CD4-positive, CD25-positive, alpha-beta regulatory T cell (primary cell): ENCODE results near the gene PTPN5. TPM values are rescaled to one million over a fixed set of nuclear protein-coding genes. Genes with fewer than 3 reads are reported as not detected.

ENCODE experiments used
- ATAC-seq, 2 donors: fragments of 150-1000 bp; cut with Tn5 transposase; one replicate each; pipeline ENCODE4 v1.10.0; 2021; ENCODE audit warnings: low read depth in 2 of 2, moderate number of reproducible peaks in 2 of 2, moderate library complexity in 1 of 2
- DNase-seq, 3 donors: peaks; one replicate each; pipeline versions ENCODE4 v3.0.0 to v3.0.0-alpha.2; 2012 to 2022; ENCODE audit warnings: mixed read lengths in 1 of 3
- H3K27ac ChIP-seq: one replicate; pipeline ENCODE4 v1.7.0; 2013; ENCODE audit warnings: mild to moderate bottlenecking, low read length; ENCODE audit not compliant: insufficient read depth, poor library complexity, severe bottlenecking
- H3K27me3 ChIP-seq: one replicate; pipeline ENCODE4 v1.7.0; 2013; ENCODE audit warnings: low read length; ENCODE audit not compliant: control insufficient read depth, insufficient read depth
- H3K36me3 ChIP-seq: one replicate; pipeline ENCODE4 v1.7.0; 2013; ENCODE audit warnings: mild to moderate bottlenecking, low read length, moderate library complexity; ENCODE audit not compliant: control insufficient read depth, insufficient read depth
- H3K4me1 ChIP-seq: 2 replicates; pipeline ENCODE4 v1.7.0; 2013; ENCODE audit warnings: mild to moderate bottlenecking, low read length; ENCODE audit not compliant: insufficient read depth, control insufficient read depth, poor library complexity, severe bottlenecking
- H3K4me3 ChIP-seq: one replicate; pipeline ENCODE4 v1.7.0; 2013; ENCODE audit warnings: low read depth, mild to moderate bottlenecking, low read length, moderate library complexity
- H3K9me3 ChIP-seq, 2 experiments: 1 replicate in 1 of 2; 2 replicates in 1 of 2; pipeline ENCODE4 v1.7.0; 2013; ENCODE audit warnings: low read length in 2 of 2, mild to moderate bottlenecking in 1 of 2, moderate library complexity in 1 of 2; ENCODE audit not compliant: control insufficient read depth in 2 of 2
- H3K27ac Mint-ChIP-seq, 3 donors: one replicate each; pipeline ENCODE4 v1.8.0; 2020 to 2022; ENCODE audit warnings: mild to moderate bottlenecking in 3 of 3, mixed read lengths in 3 of 3, moderate library complexity in 2 of 3
- H3K27me3 Mint-ChIP-seq: one replicate; pipeline ENCODE4 v1.8.0; 2022; ENCODE audit warnings: mild to moderate bottlenecking, mixed read lengths
- H3K36me3 Mint-ChIP-seq: one replicate; pipeline ENCODE4 v1.8.0; 2020; ENCODE audit warnings: mixed read lengths
- H3K4me1 Mint-ChIP-seq, 4 donors: one replicate each; pipeline ENCODE4 v1.8.0; 2020 to 2022; ENCODE audit warnings: mixed read lengths in 4 of 4, mild to moderate bottlenecking in 1 of 4
- H3K4me3 Mint-ChIP-seq, 4 donors: one replicate each; pipeline ENCODE4 v1.8.0; 2020 to 2022; ENCODE audit warnings: mild to moderate bottlenecking in 4 of 4, mixed read lengths in 4 of 4, moderate library complexity in 3 of 4
- H3K9me3 Mint-ChIP-seq, 7 donors: one replicate each; pipeline ENCODE4 v1.8.0; 2020 to 2022; ENCODE audit warnings: mixed read lengths in 7 of 7, mild to moderate bottlenecking in 3 of 7, moderate library complexity in 2 of 7
- polyA plus RNA-seq, 4 donors: library from polyadenylated mRNA; unstranded; fragments of 300-500 nt; fragmentation: Illumina TruSeq; gene quantifications; one replicate each; pipeline ENCODE4 v1.2.3, GENCODE V29; 2021
- total RNA-seq: library from RNA; stranded (reverse); gene quantifications from one replicate; pipeline ENCODE4 v1.2.3, GENCODE V29; 2022

Gene PTPN5
- total and polyA plus RNA-seq, 5 donors from 2014 or later, result not detected

- H3K36me3 ChIP-seq, result no peaks in the 10 kb centered on the region
- H3K4me3 ChIP-seq, result no peak overlapping the region
- no peaks in the 10 kb centered on the region for H3K9me3 ChIP-seq
- Mint-ChIP-seq H3K36me3 (no peaks in the 10 kb centered on the region), H3K27ac (no peak overlapping the region), H3K27me3 (peaks cover 30% of the 10 kb centered on the region), H3K4me3 (no peak overlapping the region), H3K9me3 (no peaks in the 10 kb centered on the region), H3K4me1 (no peaks in the 10 kb centered on the region)
- H3K4me1 ChIP-seq, result no peaks in the 10 kb centered on the region
- no peak for ATAC-seq
- no peak for DNase-seq
- no peak overlapping the region for H3K27ac ChIP-seq
- H3K27me3 ChIP-seq, result peaks cover 2% of the 10 kb centered on the region
Observed at GRCh38 chr11:18714443-18714780, 77.2 kb downstream of the PTPN5 start.

- no peaks in the 10 kb centered on the region for H3K4me1 ChIP-seq
- Mint-ChIP-seq H3K36me3 (no peaks in the 10 kb centered on the region), H3K9me3 (no peaks in the 10 kb centered on the region), H3K27me3 (peaks cover 31% of the 10 kb centered on the region), H3K27ac (no peak overlapping the region), H3K4me3 (no peak overlapping the region), H3K4me1 (no peaks in the 10 kb centered on the region)
- H3K9me3 ChIP-seq, result no peaks in the 10 kb centered on the region
- H3K36me3 ChIP-seq, result no peaks in the 10 kb centered on the region
- no peak overlapping the region for H3K27ac ChIP-seq
- ATAC-seq, result no peak
- H3K27me3 ChIP-seq, result peaks cover 2% of the 10 kb centered on the region
- DNase-seq, result no peak
- H3K4me3 ChIP-seq, result no peak overlapping the region
Observed at GRCh38 chr11:18713646-18714442, 77.8 kb downstream of the PTPN5 start.

- Mint-ChIP-seq H3K9me3 (no peaks in the 10 kb centered on the region), H3K27ac (no peak overlapping the region), H3K36me3 (no peaks in the 10 kb centered on the region), H3K27me3 (peaks cover 25% of the 10 kb centered on the region), H3K4me1 (peaks cover 0 to 14% (median 5%) of the 10 kb centered on the region in 4 donors), H3K4me3 (no peak overlapping the region)
- DNase-seq (no peak), ATAC-seq (no peak)
- H3K36me3 ChIP-seq, result no peaks in the 10 kb centered on the region
- no peak overlapping the region for H3K4me3 ChIP-seq
- no peaks in the 10 kb centered on the region for H3K9me3 ChIP-seq
- peaks cover 14% of the 10 kb centered on the region for H3K4me1 ChIP-seq
- H3K27me3 ChIP-seq, result no peaks in the 10 kb centered on the region
- H3K27ac ChIP-seq, result no peak overlapping the region
Observed at GRCh38 chr11:18710545-18710944, 81.1 kb downstream of the PTPN5 start.

GRCh38 chr11:18709414-18709813, 82.2 kb downstream of the PTPN5 start:
- H3K4me1 ChIP-seq, result peaks cover 19% of the 10 kb centered on the region
- H3K4me1 Mint-ChIP-seq, result peaks cover 0 to 25% (median 8%) of the 10 kb centered on the region in 4 donors
- no peak overlapping the region for H3K27ac ChIP-seq
- H3K4me3 ChIP-seq, result no peak overlapping the region
- ATAC-seq, result no peak
- peaks cover 32% of the 10 kb centered on the region for H3K27me3 Mint-ChIP-seq
- peak overlapping the region in 1 of 4 donors; percentile 51 for H3K4me3 Mint-ChIP-seq
- H3K9me3 ChIP-seq, result no peaks in the 10 kb centered on the region
- no peak for DNase-seq
- no peaks in the 10 kb centered on the region for H3K9me3 Mint-ChIP-seq
- H3K27ac Mint-ChIP-seq, result peak overlapping the region in 1 of 3 donors; percentile 2
- H3K36me3 ChIP-seq, result no peaks in the 10 kb centered on the region
- H3K36me3 Mint-ChIP-seq, result no peaks in the 10 kb centered on the region
- no peaks in the 10 kb centered on the region for H3K27me3 ChIP-seq

GRCh38 chr11:18707811-18708340, 83.7 kb downstream of the PTPN5 start:
- ATAC-seq (no peak), DNase-seq (no peak)
- H3K27me3 ChIP-seq, result no peaks in the 10 kb centered on the region
- H3K4me3 ChIP-seq, result no peak overlapping the region
- no peaks in the 10 kb centered on the region for H3K36me3 Mint-ChIP-seq
- peaks cover 0 to 31% (median 8%) of the 10 kb centered on the region in 4 donors for H3K4me1 Mint-ChIP-seq
- peak overlapping the region in 1 of 4 donors; percentile 65 for H3K4me3 Mint-ChIP-seq
- peak overlapping the region in 2 of 3 donors; percentile 70 to 80 for H3K27ac Mint-ChIP-seq
- H3K9me3 ChIP-seq, result no peaks in the 10 kb centered on the region
- peaks cover 41% of the 10 kb centered on the region for H3K27me3 Mint-ChIP-seq
- no peaks in the 10 kb centered on the region for H3K9me3 Mint-ChIP-seq
- H3K27ac ChIP-seq, result no peak overlapping the region
- H3K36me3 ChIP-seq, result no peaks in the 10 kb centered on the region
- peaks cover 19% of the 10 kb centered on the region for H3K4me1 ChIP-seq

GRCh38 chr11:18706330-18707243, 85.0 kb downstream of the PTPN5 start:
- no peaks in the 10 kb centered on the region for H3K36me3 ChIP-seq
- Mint-ChIP-seq H3K27ac (peak overlapping the region; percentile 70 to 98 (median 93)), H3K4me1 (peaks cover 0 to 31% (median 8%) of the 10 kb centered on the region in 4 donors), H3K27me3 (peaks cover 39% of the 10 kb centered on the region), H3K9me3 (no peaks in the 10 kb centered on the region), H3K4me3 (peak overlapping the region; percentile 65 to 96 (median 92)), H3K36me3 (no peaks in the 10 kb centered on the region)
- no peaks in the 10 kb centered on the region for H3K9me3 ChIP-seq
- H3K27ac ChIP-seq, result peak overlapping the region; percentile 60
- peak overlapping the region; percentile 85 for H3K4me3 ChIP-seq
- peaks cover 19% of the 10 kb centered on the region for H3K4me1 ChIP-seq
- DNase-seq, result peak; percentile 33 to 77 (median 57)
- no peaks in the 10 kb centered on the region for H3K27me3 ChIP-seq
- ATAC-seq, result peak; percentile 82 to 86

- H3K27ac Mint-ChIP-seq, result peak overlapping the region; percentile 70 to 84 (median 78)
- H3K27ac ChIP-seq, result no peak overlapping the region
- H3K4me3 Mint-ChIP-seq, result peak overlapping the region; percentile 38 to 96 (median 72)
- H3K4me1 Mint-ChIP-seq, result peaks cover 0 to 31% (median 8%) of the 10 kb centered on the region in 4 donors
- H3K4me1 ChIP-seq, result peaks cover 19% of the 10 kb centered on the region
- DNase-seq, result peak; percentile 17 to 24 (median 23)
- H3K36me3 Mint-ChIP-seq, result no peaks in the 10 kb centered on the region
- H3K4me3 ChIP-seq, result no peak overlapping the region
- no peaks in the 10 kb centered on the region for H3K9me3 Mint-ChIP-seq
- H3K9me3 ChIP-seq, result no peaks in the 10 kb centered on the region
- ATAC-seq, result peak; percentile 25 to 26
- H3K27me3 ChIP-seq, result no peaks in the 10 kb centered on the region
- no peaks in the 10 kb centered on the region for H3K36me3 ChIP-seq
- H3K27me3 Mint-ChIP-seq, result peaks cover 32% of the 10 kb centered on the region
Observed at GRCh38 chr11:18705651-18706281, 85.8 kb downstream of the PTPN5 start.
